Measurements from ENCODE around the gene KRTAP9-1.

DNA sequence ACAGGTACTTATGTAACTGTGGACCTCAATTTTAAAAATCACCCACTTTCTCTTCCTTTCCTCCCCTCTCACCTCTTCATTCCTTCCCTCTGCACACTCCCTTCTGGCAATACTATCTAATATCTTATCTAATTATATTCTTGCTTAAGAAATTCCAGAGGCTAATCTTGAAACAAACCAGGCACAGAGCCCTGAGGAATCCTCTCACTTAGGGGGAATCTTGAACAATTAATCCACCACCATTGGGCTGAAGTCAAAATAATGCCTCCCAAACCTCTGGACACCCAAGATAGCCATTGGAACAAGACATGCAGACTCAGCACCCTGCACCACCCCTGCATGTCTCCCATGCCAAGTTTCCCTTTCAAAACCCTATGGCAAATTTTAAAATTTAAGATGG, 48.3 kb upstream of the KRTAP9-1 start:
- no peak for TF ChIP-seq CTCF (IDR thresholded peaks at IDR 0.05; ENCODE audit: insufficient read depth, low read length)
- TF ChIP-seq REST (IDR thresholded peaks at IDR 0.05; ENCODE audit: insufficient replicate concordance, low read depth): no peak
- TF ChIP-seq POLR2AphosphoS5 (IDR thresholded peaks at IDR 0.05; ENCODE audit: low read depth): no peak
